SK-N-SH (cell line): ENCODE results near the gene MAD1L1.

Experiments
- CTCF ChIP-seq: fragments of 200-600 bp; sonication (generic); IDR thresholded peaks from 2 replicates; pipeline ENCODE4 v1.6.1; 2017; ENCODE audit warnings: antibody characterized with exemption, mild to moderate bottlenecking, moderate library complexity
- MAX ChIP-seq: IDR thresholded peaks from 2 replicates; pipeline ENCODE4 v1.4.0; 2012; ENCODE audit warnings: low read depth
- TEAD4 ChIP-seq: IDR thresholded peaks from 2 replicates; pipeline ENCODE4 v1.4.0; 2012; ENCODE audit warnings: mild to moderate bottlenecking, borderline replicate concordance; ENCODE audit not compliant: insufficient read depth

GRCh38 chr7:2071133-2071832, 161.5 kb downstream of the MAD1L1 start:
- TF ChIP-seq MAX (no peak), TEAD4 (no peak), CTCF (no peak)
